ENCODE results near the gene CPSF4.

Gene CPSF4

DNA sequence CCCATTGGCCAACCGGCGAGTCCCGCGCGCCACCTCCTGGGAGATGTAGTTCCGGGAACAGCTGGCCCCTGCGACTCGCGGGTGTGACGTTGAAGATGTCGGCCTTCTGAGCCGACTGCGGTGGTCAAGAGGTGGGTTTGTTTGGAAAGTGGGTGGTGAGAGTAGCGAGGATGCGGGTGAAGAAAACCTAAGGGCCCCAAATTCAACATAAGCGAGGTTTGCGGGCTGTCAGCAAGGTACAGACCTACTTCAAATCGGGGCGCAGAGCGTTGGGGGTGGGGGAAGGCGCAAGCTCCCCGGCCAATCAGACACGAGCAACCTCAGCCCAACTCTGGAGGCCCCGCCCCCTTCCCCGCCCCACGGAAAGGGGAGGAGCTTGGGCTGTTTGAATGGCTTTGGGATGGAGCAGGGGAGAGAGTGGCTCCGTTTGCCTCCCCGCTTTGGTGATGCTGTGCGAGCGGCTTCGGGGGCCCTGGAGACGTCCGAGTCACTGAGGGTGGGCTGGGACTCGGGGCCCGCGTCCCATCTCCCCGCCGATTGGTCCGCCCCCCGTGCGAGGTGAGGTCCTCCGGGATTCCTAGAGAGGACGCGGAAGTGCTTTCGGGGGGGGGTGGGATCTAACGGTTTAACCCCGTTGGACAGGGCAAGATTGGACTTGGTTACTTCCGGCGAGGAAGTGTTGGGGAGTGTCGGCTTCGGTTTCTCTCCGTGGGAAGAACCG, 66.0 kb downstream of the CPSF4 start, which contains the start of gene ZKSCAN5:
Gene ZKSCAN5 (plus strand): TSS at position 60 of the 721 bp plus-strand sequence. CDS start 1,383 bp downstream, outside the sequence.
- POLR2A ChIA-PET = interaction anchor here (0.6 to 2.0 kb wide), 12 partner anchors 9 to 415 kb away, joined by 3 to 9 read pairs (median 4); partner anchors contain the start of genes BUD31, CPSF4, FAM200A and PDAP1

DNA sequence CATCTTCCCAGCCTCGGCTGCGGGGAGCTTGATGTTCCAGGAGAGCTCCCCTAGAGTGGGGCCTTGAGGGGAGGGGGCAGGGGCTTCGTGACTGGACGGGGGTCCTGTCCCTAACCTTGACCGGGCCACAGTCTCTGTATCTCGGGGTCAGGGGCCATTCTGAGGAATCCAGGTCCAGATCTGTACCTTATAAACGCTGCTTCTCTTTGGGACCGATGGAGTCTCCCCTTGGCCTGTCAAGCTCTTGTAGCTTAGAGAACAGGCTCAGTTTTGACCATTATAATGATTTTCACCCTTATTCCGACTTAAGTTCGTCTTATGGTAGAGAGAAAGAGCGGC, 66.5 kb downstream of the CPSF4 start:
- TF ChIP-seq, protein P1, sequence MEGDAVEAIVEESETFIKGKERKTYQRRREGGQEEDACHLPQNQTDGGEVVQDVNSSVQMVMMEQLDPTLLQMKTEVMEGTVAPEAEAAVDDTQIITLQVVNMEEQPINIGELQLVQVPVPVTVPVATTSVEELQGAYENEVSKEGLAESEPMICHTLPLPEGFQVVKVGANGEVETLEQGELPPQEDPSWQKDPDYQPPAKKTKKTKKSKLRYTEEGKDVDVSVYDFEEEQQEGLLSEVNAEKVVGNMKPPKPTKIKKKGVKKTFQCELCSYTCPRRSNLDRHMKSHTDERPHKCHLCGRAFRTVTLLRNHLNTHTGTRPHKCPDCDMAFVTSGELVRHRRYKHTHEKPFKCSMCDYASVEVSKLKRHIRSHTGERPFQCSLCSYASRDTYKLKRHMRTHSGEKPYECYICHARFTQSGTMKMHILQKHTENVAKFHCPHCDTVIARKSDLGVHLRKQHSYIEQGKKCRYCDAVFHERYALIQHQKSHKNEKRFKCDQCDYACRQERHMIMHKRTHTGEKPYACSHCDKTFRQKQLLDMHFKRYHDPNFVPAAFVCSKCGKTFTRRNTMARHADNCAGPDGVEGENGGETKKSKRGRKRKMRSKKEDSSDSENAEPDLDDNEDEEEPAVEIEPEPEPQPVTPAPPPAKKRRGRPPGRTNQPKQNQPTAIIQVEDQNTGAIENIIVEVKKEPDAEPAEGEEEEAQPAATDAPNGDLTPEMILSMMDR (IDR thresholded peaks at IDR 0.05; ENCODE audit: insufficient read depth, low read length, missing control alignments) = no peak
- peak overlapping the region; percentile 83 for H3K4me3 ChIP-seq (ENCODE audit: low read depth, low read length)
- CTCF ChIA-PET = interaction anchor here (0.9 to 2.2 kb wide), 2 partner anchors 9 to 111 kb away, joined by 3 to 6 read pairs; partner anchors contain the start of gene ZSCAN25
- POLR2A ChIA-PET = interaction anchor here (0.9 to 2.0 kb wide), 8 partner anchors 9 to 414 kb away, joined by 3 to 9 read pairs (median 4); partner anchors contain the start of genes CPSF4, FAM200A, PTCD1 and TRIM4
- DNase-seq (ENCODE audit: low read depth, low spot score) = no peak

More for the DNA sequence above, 66.0 kb downstream of the CPSF4 start, which contains the start of gene ZKSCAN5:
- TF ChIP-seq, protein P1 (IDR thresholded peaks at IDR 0.05; ENCODE audit: insufficient read depth, low read length, missing control alignments) = peak; percentile 5
- peak within 1 kb of the TSS; percentile 83 for H3K4me3 ChIP-seq (ENCODE audit: low read depth, low read length)
- peak; percentile 76 for DNase-seq (ENCODE audit: low read depth, low spot score)
- CTCF ChIA-PET = interaction anchor here (0.9 to 2.2 kb wide), 2 partner anchors 10 to 112 kb away, joined by 3 to 6 read pairs; partner anchors contain the start of gene ZSCAN25

Measured in AG04449 (cell line).